Sigmoid colon (tissue), 3 donors: ENCODE data around the gene DHCR7.

Experiments
- CTCF ChIP-seq, 4 experiments: fragments of 450-650 bp in 3 of 4; fragments of 200-600 bp in 1 of 4; IDR thresholded peaks; one replicate each; pipeline ENCODE4 v1.5.1; 2016 to 2019; ENCODE audit warnings: antibody characterized with exemption in 4 of 4, mild to moderate bottlenecking in 3 of 4, moderate library complexity in 2 of 4
- POLR2A ChIP-seq, 2 donors: fragments of 450-650 bp; IDR thresholded peaks; one replicate each; pipeline ENCODE4 v1.6.1; 2016; ENCODE audit warnings: antibody characterized with exemption in 2 of 2, mild to moderate bottlenecking in 2 of 2, moderate library complexity in 2 of 2

GRCh38 chr11:71459076-71459766 is 11.0 kb upstream of the DHCR7 start:
- no peak for TF ChIP-seq CTCF (IDR thresholded peaks at IDR 0.05)
- no peak for TF ChIP-seq POLR2A (IDR thresholded peaks at IDR 0.05)
